Stimulated activated CD4-positive, alpha-beta T cell treated with anti-CD3 and anti-CD28 coated beads, Interleukin-12 subunit alpha, Interleukin-12 subunit beta, amount 100 ng/mL, for 48 hours (primary cell): ENCODE results near the gene ARHGAP33.

ENCODE experiments used
- DNase-seq, 3 donors: peaks; one replicate each; pipeline ENCODE4 v3.0.0-alpha.2; 2020; ENCODE audit warnings: low read depth in 2 of 3, low spot score in 1 of 3

The ARHGAP33 gene

DNA sequence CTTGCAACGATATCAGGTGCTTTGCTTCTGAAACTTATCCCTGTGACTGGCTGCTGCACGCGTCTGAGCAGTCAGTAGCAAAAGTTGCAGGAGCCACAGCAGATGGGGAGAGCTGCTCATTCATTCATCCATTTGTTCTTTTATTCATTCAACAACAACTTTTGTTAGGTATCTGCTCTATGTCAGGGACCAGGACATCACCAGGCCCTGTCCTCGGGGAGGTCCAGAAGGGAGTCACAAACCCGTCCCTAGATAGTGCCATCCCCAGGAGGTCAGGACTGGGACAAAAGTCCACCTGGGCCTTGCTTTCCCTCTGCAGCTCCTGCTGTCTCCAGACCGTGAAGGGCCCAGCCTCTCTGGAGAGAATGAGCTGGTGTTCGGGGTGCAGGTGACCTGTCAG is 2.6 kb downstream of the ARHGAP33 start:
- no peak for DNase-seq

DNA sequence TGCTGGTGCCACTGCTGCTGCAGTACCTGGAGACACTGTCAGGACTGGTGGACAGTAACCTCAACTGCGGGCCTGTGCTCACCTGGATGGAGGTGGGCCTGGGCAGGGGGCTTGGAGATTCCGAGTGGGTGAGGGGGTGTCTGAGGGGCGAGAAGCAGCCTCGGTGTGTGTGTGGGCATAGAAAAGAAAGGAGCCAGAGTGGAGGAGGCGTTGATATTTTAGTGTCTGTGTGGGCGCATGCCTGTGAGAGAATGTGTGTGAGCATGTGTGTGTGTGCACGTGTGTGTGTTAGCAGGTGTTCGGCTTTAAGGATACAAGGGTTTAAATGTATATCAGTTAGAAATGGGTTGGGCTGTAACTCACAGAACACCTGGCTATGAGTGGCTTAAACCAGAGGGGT is 3.7 kb downstream of the ARHGAP33 start:
- no peak for DNase-seq

DNA sequence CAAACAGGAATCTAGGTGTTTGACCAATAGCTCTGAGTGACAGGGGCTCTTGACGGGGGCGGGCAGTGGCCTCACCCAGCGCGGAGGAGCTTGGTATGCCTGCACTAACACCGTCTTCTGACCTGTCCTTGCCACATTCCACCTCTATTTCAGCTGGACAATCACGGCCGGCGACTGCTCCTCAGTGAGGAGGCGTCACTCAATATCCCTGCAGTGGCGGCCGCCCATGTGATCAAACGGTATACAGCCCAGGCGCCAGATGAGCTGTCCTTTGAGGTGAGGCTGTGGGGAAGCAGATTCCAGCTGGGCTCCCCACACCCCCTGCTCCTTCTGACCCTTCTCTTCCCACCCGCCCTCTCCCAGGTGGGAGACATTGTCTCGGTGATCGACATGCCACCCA is 4.7 kb downstream of the ARHGAP33 start:
- DNase-seq, result no peak

DNA sequence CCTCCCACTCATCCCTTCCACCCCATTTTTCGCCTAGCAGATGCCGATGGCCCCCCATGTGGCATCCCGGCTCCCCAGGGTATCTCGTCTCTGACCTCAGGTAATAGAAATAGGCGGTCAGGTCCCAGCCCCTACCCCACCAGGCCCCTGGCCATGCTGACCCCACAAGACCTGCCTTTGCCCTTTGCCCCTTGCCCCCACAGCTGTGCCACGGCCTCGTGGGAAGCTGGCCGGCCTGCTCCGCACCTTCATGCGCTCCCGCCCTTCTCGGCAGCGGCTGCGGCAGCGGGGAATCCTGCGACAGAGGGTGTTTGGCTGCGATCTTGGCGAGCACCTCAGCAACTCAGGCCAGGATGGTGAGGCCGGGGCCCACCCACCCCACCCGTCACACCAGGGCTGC is 5.4 kb downstream of the ARHGAP33 start:
- DNase-seq, result no peak

DNA sequence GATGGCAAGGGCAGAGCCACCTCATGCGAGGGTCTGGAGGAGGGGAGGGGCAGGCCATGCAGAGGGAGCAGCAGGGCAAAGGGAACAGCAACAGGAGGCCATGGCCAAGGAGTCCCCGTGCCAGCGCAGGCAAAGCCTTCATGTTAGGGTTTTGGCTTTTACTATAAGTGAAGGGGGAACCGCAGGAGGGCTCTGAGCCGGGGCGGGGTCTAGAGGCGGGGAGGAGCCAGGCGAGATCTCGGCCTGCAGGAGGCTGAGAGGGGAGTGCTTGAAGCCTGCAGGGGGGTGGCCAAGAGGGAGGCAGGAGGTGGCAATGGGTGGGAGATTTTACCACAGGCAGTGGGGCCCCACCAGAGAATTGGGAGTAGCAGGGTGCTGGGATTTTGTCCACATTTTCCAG is 6.3 kb downstream of the ARHGAP33 start:
- DNase-seq, result no peak

DNA sequence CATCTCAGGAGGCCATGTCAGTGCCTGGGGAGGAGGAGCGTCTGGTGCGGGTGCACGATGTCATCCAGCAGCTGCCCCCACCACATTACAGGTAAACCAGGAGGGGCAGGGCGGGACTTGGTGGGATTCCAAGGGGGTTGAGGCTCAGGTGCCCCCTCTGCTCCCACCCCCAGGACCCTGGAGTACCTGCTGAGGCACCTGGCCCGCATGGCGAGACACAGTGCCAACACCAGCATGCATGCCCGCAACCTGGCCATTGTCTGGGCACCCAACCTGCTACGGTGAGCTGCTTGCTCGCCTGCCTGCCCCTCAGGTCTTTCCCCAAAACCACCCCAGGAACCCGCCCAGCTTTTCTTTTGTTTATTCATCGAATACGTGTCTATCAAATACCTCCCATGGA is 7.2 kb downstream of the ARHGAP33 start:
- DNase-seq, result no peak

DNA sequence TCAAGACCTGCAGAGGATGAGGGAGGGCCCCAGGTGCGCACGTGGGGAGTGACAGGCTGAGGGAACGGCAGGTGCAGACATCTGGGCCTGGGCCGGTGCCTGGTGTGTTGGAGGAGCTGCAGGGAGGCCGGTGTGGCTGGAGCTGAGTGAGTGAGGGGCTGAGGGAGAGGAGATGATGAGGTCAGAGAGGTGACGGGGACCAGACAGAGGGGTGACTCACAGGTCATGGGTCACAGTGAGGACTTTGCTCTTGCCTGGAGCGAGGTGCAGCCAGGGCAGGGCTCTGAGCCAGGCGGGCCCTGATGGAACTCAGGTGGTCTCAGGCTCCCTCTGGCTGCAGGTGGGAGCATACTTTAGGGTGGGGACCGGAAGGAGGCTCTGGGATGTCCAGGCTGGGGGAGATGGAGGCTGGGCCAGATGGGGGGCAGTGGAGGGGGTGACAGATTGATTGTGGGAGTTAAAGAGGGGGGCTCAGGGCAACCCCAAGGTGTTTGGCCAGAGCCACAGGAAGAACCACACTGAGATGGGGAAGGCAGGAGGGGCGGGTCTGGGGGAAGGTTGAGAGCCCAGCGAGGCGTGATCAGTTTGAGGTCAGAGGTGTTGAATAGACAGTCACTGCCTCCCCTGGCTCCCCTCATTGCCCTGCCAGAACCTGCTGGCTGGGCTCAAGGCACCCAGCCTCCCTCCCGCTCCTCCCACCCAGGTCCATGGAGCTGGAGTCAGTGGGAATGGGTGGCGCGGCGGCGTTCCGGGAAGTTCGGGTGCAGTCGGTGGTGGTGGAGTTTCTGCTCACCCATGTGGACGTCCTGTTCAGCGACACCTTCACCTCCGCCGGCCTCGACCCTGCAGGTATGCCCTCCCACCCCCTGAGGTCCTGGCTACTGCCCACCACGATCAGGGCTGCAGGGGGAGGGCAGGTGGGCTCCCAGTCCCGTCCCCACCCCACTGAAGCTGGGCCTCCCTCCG is 8.4 kb downstream of the ARHGAP33 start:
- DNase-seq, result no peak

DNA sequence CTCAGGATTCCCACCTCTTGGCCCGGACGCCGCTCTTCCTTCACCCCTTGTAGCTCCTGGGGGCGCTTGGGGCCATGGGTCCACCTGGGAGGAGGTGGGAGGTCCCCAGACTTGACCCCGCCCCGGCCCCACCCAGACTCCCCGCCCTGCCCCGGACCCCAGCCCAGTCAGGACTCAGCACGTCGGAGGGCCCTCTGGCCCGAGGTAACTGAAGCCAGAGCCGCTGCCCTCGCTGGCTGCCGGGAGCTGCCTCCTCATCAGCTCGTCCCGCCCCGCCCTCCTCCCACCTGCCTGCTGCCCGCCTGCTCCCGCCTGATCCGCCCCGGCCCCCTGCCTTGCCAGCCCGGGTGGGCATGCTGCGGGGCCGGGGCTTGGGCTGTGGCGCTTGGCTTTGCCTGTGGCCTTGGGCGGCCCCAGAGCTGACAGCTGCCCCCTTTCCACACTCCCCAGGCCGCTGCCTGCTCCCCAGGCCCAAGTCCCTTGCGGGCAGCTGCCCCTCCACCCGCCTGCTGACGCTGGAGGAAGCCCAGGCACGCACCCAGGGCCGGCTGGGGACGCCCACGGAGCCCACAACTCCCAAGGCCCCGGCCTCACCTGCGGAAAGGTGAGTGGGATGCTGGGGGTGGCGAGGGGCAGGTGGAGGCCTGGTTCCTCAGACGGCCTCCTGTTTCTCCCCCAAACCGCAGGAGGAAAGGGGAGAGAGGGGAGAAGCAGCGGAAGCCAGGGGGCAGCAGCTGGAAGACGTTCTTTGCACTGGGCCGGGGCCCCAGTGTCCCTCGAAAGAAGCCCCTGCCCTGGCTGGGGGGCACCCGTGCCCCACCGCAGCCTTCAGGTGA is 9.4 kb downstream of the ARHGAP33 start:
- DNase-seq, result no peak

DNA sequence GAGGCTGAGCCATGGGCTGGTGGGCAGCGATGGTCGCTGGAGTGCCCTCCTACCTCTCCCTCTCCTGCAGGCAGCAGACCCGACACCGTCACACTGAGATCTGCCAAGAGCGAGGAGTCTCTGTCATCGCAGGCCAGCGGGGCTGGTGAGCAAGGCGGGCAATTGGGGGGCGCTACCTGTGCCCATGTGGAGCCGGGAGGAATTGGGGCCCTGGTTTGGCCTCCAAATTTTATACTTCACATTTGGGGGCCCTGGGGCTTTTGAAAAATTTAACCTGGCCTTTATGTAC is 9.9 kb downstream of the ARHGAP33 start:
- DNase-seq, result no peak

DNA sequence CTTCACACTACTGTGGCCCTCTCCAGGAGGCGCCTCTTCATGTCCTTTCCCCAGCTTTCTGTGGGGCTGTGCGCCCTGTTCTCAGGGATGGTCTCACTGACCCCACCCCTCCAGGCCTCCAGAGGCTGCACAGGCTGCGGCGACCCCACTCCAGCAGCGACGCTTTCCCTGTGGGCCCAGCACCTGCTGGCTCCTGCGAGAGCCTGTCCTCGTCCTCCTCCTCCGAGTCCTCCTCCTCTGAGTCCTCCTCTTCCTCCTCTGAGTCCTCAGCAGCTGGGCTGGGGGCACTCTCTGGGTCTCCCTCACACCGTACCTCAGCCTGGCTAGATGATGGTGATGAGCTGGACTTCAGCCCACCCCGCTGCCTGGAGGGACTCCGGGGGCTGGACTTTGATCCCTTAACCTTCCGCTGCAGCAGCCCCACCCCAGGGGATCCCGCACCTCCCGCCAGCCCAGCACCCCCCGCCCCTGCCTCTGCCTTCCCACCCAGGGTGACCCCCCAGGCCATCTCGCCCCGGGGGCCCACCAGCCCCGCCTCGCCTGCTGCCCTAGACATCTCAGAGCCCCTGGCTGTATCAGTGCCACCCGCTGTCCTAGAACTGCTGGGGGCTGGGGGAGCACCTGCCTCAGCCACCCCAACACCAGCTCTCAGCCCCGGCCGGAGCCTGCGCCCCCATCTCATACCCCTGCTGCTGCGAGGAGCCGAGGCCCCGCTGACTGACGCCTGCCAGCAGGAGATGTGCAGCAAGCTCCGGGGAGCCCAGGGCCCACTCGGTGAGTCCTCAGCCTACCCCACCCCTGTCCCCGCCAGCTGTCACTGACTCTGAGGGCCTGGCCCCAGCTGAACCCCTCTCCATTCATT is 11.2 kb downstream of the ARHGAP33 start:
- no peak for DNase-seq

DNA sequence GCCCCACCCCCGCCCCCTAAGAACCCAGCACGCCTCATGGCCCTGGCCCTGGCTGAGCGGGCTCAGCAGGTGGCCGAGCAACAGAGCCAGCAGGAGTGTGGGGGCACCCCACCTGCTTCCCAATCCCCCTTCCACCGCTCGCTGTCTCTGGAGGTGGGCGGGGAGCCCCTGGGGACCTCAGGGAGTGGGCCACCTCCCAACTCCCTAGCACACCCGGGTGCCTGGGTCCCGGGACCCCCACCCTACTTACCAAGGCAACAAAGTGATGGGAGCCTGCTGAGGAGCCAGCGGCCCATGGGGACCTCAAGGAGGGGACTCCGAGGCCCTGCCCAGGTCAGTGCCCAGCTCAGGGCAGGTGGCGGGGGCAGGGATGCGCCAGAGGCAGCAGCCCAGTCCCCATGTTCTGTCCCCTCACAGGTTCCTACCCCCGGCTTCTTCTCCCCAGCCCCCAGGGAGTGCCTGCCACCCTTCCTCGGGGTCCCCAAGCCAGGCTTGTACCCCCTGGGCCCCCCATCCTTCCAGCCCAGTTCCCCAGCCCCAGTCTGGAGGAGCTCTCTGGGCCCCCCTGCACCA is 11.9 kb downstream of the ARHGAP33 start:
- DNase-seq, result no peak

DNA sequence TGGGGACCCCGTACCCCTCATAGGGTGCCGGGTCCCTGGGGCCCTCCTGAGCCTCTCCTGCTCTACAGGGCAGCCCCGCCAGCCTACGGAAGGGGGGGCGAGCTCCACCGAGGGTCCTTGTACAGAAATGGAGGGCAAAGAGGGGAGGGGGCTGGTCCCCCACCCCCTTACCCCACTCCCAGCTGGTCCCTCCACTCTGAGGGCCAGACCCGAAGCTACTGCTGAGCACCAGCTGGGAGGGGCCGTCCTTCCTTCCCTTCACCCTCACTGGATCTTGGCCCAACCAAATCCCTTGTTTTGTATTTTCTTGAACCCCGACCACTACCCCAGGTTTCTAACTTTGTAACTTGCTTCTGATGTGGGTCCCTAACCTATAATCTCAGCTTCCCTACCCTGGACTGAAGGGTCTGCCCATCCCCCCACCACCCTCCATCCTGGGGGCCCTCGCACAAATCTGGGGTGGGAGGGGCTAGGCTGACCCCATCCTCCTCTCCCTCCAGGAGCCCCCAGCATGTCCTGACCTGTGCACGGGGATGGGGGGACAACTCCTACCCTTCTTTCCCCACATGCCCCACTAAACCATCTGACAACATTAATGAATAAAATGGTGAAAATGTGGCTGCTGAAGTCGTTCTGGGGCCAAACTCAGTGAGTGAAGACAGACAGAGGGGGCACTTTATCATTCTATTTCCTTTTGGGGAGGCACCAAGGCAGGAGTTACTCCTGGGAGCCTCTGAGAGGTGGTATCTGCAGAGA is 13.0 kb downstream of the ARHGAP33 start:
- no peak for DNase-seq

DNA sequence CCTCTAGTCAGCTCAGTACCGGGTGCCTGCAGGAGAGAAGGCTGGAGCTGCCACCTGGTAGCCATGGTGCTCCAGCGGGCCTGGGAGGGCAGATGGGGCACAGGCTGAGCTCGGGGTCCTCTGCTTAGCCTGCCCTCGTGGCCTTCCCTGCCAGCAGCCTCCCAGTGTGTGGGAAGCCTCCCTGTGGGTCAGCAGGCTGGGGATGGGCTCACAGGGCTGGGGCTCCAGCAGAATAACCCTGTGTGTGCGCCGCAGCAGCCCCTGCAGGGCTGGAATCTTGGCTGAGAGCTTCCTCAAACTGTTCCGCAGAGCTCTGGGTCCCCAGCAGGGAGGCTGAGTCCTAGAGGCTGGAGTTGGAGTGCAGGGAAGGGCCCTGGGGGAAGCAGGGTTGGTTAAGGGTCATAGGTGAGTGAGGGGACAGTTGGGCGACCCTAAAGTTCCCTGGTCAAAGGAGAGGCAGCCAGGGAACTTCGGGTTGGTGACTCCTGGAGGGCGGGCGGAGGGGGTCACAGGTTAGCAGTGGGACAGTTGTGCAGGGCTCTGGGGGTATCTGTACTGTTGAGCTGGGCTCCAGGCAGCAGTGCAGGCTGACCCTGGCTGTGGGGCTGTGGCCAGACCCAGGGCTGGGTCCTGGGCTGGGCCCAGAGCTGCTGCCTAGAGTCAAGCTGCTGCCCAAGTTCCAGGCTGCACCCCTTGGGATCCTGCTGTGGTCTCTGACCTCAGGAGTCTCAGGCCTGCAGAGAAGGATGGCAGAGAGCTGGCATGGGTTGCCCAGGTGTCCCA is 14.0 kb downstream of the ARHGAP33 start:
- no peak for DNase-seq

DNA sequence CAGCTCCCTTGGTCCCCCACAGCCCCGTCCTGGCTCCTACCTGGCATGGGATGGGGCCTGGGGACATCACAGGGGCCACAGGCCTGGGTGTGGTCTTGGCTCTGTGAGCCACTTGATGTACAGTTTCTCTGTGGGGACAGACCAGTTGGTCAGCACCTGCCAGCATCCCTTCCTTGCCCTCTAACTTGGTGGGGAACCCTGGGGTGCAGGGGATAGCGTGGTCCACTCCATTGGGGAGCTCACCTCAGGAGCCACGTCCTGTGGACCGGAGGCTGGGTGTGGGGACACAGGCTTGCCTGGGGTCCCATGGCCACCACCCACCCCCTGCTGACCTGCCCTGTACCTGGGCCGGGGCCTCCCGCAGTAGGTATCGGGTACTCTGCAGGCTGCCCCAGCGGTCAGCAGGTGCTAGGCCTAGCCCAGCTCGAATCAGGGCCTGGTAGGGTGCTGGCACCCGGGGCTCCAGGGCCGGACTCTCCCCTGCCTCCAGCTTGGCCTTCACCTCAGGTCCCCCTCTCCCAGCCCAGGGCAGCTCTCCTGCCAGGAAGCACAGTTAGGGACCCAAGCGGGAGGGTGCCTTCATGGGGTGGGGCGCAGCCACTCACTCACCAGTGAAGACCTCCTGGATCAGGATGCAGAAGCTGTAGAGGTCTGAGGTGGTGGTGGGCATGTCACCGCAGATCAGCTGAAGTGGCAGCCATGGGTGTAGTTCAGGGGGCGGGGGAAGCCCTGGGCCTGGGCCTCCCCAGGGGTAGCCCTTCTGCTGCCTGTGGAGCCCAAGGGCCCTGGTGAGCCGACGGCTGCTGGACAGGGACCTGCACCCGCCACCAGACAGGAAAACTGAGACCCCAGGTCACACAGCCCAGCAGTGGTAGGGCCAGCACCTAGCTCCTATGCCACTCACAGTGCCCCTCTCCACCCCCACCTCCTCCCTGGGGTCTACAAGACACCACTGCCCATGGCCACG is 14.9 kb downstream of the ARHGAP33 start:
- no peak for DNase-seq

DNA sequence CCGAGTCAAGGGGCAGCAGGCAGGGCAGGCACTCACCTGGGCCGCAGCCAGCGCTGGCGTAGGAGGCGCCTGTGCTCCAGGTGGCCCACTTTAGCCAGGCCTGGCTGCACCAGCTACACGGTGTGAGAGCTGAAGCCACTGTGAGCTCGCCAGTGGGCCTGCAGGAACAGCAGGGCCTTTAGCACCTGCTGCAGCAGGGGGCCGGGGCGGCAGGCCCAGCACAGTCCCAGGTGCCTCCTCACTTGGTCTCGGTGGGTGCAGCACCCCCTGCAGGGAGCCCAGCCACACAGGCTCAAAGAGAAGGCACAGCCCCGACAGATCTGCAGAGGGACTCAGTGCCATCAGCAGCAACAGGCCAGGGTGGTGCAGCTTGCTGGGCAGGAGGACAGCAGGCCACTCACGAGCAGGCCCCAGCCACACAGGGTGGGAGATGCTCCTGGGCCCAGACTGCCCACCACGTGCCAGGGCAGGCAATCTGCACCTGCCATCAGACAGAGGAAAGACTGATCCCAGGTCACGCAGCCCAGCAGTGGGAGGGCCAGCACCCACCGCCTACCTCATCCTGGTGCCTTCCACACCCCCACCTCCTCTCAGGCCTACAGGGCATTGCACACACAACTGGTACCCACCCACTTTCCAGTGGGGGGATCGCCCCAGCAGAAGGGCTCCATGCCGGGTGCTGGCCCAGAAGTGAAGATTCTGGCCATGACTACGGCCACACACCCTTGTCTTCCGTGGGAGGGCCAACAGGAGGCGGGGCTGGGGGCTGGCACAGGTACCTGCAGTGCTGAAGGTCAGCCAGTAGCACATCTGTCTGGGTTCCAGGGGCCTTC is 15.8 kb downstream of the ARHGAP33 start:
- DNase-seq, result no peak

DNA sequence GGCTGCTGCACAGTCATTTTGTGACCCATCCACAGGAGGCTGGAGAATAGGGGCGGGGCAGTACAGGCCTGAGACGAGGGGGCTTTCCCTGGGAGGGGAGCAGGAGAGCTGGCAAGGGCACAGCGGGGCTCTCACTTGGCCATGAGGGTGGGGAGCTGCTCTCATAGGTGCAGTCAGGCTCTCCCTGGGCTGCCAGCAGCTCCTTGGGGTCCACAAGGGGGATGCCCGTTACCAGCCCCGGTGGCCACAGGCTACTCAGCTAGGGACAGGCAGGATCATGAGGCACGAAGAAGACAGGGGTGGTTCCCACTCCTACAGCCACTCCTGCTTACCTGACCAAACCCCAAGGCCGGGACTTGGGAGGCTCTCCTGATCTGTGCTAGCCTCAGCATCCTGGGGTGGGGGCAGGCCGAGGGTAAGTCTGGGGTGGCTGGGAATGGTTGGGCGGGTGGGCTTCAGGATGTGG is 16.5 kb downstream of the ARHGAP33 start:
- DNase-seq, result no peak

DNA sequence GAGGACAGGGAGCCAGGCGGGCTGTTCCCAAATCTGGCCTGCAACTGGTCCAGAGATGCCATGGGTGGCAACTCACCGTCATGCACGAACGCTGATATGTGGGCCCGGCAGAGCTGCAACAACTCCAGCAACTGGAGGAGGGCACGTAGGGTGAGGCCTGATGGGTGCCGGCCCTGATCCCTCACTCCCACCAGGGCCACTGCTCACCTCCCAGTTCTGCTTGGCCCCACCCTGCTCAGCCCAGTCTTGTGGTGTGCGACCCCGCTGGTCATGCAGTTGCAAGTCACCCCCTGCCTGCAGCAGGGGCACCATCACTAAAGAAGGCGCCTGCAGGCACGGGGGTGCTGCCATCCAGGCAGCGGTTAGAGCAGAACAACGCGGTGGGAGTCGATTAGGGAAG is 16.9 kb downstream of the ARHGAP33 start:
- no peak for DNase-seq
